ENCODE data around the gene OSMR. TPM values are rescaled to one million over a fixed set of nuclear protein-coding genes. Genes with fewer than 3 reads are reported as not detected.

The OSMR gene
- polyA plus RNA-seq, 1 of the 3 experiments (the other 2 are of a cell fraction): 56.0 TPM

DNA sequence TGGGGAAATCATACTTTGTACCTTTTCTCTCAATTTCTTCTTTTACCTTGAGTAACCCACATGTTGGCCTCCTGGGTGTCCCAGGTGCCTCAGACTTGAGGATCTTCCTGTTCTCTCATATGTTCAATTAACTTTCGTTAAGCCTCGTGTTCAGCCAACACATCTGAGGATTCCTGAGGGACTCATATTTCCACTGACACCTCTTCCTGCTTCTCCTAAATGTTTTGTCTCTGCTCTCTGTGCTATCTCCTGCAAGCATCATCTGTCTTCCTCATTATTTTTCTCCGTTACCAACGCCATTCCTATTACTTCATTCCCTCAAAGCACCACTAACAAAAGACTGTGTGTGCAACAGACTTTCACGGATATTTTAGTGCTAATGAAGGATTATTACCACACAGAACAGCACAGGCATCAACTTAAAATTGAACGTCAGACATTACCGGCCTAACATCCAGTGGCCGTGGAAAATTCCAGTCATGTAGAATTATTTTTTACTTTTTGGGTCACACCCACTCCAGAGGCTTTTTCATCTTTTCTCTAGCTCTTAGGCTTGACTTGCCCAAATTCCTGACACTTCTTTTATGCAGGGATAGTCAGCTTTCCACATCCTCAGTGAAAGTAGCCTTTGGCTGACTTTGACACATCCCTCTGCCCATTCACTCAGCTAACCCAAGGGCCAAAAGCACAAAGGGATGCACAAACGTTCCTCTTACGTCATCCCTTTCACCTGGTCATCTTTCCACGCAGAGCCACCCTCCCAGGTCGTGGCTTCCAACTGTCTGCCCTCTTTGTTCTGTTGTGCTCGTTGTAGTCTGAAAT, 46.0 kb upstream of the OSMR start:
- H3K9me3 ChIP-seq: no peaks in the 10 kb centered on the region
- no peaks in the 10 kb centered on the region for H3K4me1 ChIP-seq (ENCODE audit: control insufficient read depth in 1 of 2, insufficient read depth in 2 of 2, low read depth in 1 of 2, low read length in 1 of 2)
- no peak overlapping the region for H2AFZ ChIP-seq (ENCODE audit: low read depth)
- no peak for DNase-seq
- H4K20me1 ChIP-seq (ENCODE audit: insufficient read depth): no peaks in the 10 kb centered on the region
- no peak overlapping the region for H3K4me3 ChIP-seq (ENCODE audit: low read depth in 2 of 2, low read length in 1 of 2)
- ChIA-PET POLR2A (no interaction called here), CTCF (interaction anchor here (1.5 to 4.7 kb wide), 3 partner anchors 9 to 358 kb away, joined by 3 to 42 read pairs (median 19); no protein-coding TSS in a partner anchor)
- WGBS (ENCODE audit: low lambda C conversion rate): 81% methylated on average over 13 of the region's 13 CpGs
- no peaks in the 10 kb centered on the region for H3K36me3 ChIP-seq (replicated peaks in 1 of 2; ENCODE audit: control insufficient read depth in 1 of 2, insufficient read depth in 2 of 2, low read length in 1 of 2)
- no peaks in the 10 kb centered on the region for H3K27me3 ChIP-seq (ENCODE audit: insufficient read depth)
- H3K4me2 ChIP-seq: no peak overlapping the region
- no peaks in the 10 kb centered on the region for H3F3A ChIP-seq (replicated peaks; ENCODE audit: insufficient read depth)
- TF ChIP-seq, protein P1, sequence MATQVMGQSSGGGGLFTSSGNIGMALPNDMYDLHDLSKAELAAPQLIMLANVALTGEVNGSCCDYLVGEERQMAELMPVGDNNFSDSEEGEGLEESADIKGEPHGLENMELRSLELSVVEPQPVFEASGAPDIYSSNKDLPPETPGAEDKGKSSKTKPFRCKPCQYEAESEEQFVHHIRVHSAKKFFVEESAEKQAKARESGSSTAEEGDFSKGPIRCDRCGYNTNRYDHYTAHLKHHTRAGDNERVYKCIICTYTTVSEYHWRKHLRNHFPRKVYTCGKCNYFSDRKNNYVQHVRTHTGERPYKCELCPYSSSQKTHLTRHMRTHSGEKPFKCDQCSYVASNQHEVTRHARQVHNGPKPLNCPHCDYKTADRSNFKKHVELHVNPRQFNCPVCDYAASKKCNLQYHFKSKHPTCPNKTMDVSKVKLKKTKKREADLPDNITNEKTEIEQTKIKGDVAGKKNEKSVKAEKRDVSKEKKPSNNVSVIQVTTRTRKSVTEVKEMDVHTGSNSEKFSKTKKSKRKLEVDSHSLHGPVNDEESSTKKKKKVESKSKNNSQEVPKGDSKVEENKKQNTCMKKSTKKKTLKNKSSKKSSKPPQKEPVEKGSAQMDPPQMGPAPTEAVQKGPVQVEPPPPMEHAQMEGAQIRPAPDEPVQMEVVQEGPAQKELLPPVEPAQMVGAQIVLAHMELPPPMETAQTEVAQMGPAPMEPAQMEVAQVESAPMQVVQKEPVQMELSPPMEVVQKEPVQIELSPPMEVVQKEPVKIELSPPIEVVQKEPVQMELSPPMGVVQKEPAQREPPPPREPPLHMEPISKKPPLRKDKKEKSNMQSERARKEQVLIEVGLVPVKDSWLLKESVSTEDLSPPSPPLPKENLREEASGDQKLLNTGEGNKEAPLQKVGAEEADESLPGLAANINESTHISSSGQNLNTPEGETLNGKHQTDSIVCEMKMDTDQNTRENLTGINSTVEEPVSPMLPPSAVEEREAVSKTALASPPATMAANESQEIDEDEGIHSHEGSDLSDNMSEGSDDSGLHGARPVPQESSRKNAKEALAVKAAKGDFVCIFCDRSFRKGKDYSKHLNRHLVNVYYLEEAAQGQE (IDR thresholded peaks at IDR 0.05; ENCODE audit: low read depth, low read length): no peak
- TF ChIP-seq TAF1 (IDR thresholded peaks at IDR 0.05; ENCODE audit: borderline replicate concordance, low read depth, low read length) (no peak), IRF3 (IDR thresholded peaks at IDR 0.05; ENCODE audit: low read depth, low read length) (no peak)
- no peaks in the 10 kb centered on the region for H3K79me2 ChIP-seq (ENCODE audit: insufficient read depth)
- no peaks in the 10 kb centered on the region for H3K9me2 ChIP-seq
- no peak overlapping the region for H3K27ac ChIP-seq (ENCODE audit: low read depth in 2 of 2, low read length in 1 of 2)
- H3K9ac ChIP-seq: no peak overlapping the region

DNA sequence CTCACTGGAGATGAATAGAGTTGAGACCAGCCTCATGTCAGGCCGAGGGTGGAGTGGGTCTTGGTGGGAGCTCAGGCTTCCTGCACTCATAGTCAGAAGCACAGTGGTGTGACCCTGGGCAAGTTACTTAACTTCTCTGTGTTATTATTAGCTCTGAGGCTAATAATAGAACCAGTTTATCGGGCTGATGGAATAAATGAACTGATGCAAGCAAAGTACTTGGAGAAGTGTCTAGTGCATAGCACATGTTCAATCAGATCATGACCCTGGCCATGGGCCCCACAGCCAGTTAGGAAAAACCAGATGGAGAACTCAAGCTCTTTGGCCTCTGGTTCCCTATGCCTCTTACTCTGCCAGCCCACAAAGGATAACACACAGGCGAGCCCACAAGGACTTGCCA, 45.3 kb upstream of the OSMR start:
- no peaks in the 10 kb centered on the region for H3K4me1 ChIP-seq (ENCODE audit: control insufficient read depth in 1 of 2, insufficient read depth in 2 of 2, low read depth in 1 of 2, low read length in 1 of 2)
- no peak overlapping the region for H3K9ac ChIP-seq
- no peak overlapping the region for H3K4me2 ChIP-seq
- no peak for DNase-seq
- no peaks in the 10 kb centered on the region for H3K9me3 ChIP-seq
- H3F3A ChIP-seq (replicated peaks; ENCODE audit: insufficient read depth): no peaks in the 10 kb centered on the region
- H3K9me2 ChIP-seq: no peaks in the 10 kb centered on the region
- no peaks in the 10 kb centered on the region for H3K36me3 ChIP-seq (replicated peaks in 1 of 2; ENCODE audit: control insufficient read depth in 1 of 2, insufficient read depth in 2 of 2, low read length in 1 of 2)
- H3K27me3 ChIP-seq (ENCODE audit: insufficient read depth): no peaks in the 10 kb centered on the region
- ChIA-PET CTCF (interaction anchor here (1.5 to 4.7 kb wide), 3 partner anchors 8 to 359 kb away, joined by 3 to 42 read pairs (median 19); no protein-coding TSS in a partner anchor), POLR2A (no interaction called here)
- H2AFZ ChIP-seq (ENCODE audit: low read depth): no peak overlapping the region
- H4K20me1 ChIP-seq (ENCODE audit: insufficient read depth): no peaks in the 10 kb centered on the region
- H3K4me3 ChIP-seq (ENCODE audit: low read depth in 2 of 2, low read length in 1 of 2): no peak overlapping the region
- WGBS (ENCODE audit: low lambda C conversion rate): 73% methylated on average over 3 of the region's 3 CpGs
- no peak overlapping the region for H3K27ac ChIP-seq (ENCODE audit: low read depth in 2 of 2, low read length in 1 of 2)
- TF ChIP-seq GATA2 (CRISPR knock-in tag; IDR thresholded peaks at IDR 0.05) (no peak), TCF12 (IDR thresholded peaks at IDR 0.05) (no peak), MXI1 (IDR thresholded peaks at IDR 0.05; ENCODE audit: low read depth, low read length) (no peak), RFX5 (IDR thresholded peaks at IDR 0.05; ENCODE audit: low read length) (no peak), TAF1 (IDR thresholded peaks at IDR 0.05; ENCODE audit: borderline replicate concordance, low read depth, low read length) (no peak), NFIC (IDR thresholded peaks at IDR 0.05; ENCODE audit: borderline replicate concordance) (no peak), MEF2A (IDR thresholded peaks at IDR 0.05; ENCODE audit: borderline replicate concordance, low read depth) (no peak)
- TF ChIP-seq, protein P2, sequence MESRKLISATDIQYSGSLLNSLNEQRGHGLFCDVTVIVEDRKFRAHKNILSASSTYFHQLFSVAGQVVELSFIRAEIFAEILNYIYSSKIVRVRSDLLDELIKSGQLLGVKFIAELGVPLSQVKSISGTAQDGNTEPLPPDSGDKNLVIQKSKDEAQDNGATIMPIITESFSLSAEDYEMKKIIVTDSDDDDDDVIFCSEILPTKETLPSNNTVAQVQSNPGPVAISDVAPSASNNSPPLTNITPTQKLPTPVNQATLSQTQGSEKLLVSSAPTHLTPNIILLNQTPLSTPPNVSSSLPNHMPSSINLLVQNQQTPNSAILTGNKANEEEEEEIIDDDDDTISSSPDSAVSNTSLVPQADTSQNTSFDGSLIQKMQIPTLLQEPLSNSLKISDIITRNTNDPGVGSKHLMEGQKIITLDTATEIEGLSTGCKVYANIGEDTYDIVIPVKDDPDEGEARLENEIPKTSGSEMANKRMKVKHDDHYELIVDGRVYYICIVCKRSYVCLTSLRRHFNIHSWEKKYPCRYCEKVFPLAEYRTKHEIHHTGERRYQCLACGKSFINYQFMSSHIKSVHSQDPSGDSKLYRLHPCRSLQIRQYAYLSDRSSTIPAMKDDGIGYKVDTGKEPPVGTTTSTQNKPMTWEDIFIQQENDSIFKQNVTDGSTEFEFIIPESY (IDR thresholded peaks at IDR 0.05; ENCODE audit: borderline replicate concordance, low read depth): no peak
- no peaks in the 10 kb centered on the region for H3K79me2 ChIP-seq (ENCODE audit: insufficient read depth)

Data from SK-N-SH (cell line).